Body of pancreas (tissue), 4 donors: ENCODE results near the gene MAPK11.

Experiments
- POLR2A ChIP-seq, 3 donors: fragments of 450-650 bp; IDR thresholded peaks; one replicate each; pipeline ENCODE4 v1.6.1; 2016; ENCODE audit warnings: antibody characterized with exemption in 3 of 3, mild to moderate bottlenecking in 2 of 3
- TF ChIP-seq, protein P1 (sequence below), 7 experiments: fragments of 450-650 bp in 4 of 7; fragments of 200-600 bp in 3 of 7; sonication (generic) in 3 of 7; IDR thresholded peaks; one replicate each; pipeline ENCODE4 v1.5.1; 2016 to 2019; ENCODE audit warnings: antibody characterized with exemption in 7 of 7

- TF ChIP-seq, protein P1, sequence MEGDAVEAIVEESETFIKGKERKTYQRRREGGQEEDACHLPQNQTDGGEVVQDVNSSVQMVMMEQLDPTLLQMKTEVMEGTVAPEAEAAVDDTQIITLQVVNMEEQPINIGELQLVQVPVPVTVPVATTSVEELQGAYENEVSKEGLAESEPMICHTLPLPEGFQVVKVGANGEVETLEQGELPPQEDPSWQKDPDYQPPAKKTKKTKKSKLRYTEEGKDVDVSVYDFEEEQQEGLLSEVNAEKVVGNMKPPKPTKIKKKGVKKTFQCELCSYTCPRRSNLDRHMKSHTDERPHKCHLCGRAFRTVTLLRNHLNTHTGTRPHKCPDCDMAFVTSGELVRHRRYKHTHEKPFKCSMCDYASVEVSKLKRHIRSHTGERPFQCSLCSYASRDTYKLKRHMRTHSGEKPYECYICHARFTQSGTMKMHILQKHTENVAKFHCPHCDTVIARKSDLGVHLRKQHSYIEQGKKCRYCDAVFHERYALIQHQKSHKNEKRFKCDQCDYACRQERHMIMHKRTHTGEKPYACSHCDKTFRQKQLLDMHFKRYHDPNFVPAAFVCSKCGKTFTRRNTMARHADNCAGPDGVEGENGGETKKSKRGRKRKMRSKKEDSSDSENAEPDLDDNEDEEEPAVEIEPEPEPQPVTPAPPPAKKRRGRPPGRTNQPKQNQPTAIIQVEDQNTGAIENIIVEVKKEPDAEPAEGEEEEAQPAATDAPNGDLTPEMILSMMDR (IDR thresholded peaks at IDR 0.05) = no peak
- no peak for TF ChIP-seq POLR2A (IDR thresholded peaks at IDR 0.05)
These were observed 42.8 kb upstream of the MAPK11 start for GRCh38 chr22:50313021-50313420.
